ENCODE results near the gene ZNF227.

DNA sequence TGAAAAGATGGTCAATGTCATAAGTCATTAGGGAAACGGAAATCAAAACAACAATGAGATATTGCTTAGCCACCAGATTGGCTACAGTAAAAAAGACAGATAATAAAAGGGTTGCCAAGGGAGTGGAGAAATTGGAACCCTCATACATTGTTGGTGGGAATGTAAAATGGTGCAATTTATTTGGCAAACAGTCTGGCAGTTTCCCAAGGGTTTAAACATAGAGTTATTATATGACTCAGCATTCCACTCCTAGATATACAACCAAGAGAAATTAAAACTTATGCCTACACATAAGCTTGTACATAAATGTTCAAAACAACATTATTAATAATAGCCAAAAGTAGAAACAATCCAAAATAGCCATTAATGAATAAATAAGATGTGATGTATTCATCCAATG lies 9.9 kb upstream of the ZNF227 start:
- TF ChIP-seq CTCF (IDR thresholded peaks at IDR 0.05; ENCODE audit: borderline replicate concordance, extremely low read depth, low read length, poor library complexity, severe bottlenecking) (no peak), EZH2 (IDR thresholded peaks at IDR 0.05; ENCODE audit: borderline replicate concordance, low read depth, low read length, severe bottlenecking) (no peak)

All from DND-41 (cell line).